HK-2 (cell line): ENCODE results near the gene ARFGAP2.
"Not testable (repeated sequence)": the region's sequence is repeated elsewhere in the genome, so short reads cannot be mapped to it uniquely, and the experiment has no call there.

Experiments used
- DNase-seq: peaks from one replicate; pipeline ENCODE4 v3.0.0-alpha.2; 2018; ENCODE audit not compliant: unreplicated experiment

Gene ARFGAP2

GRCh38 chr11:47148903-47149531, 27.7 kb downstream of the ARFGAP2 start:
- no peak for DNase-seq

- DNase-seq = no peak
Measured at GRCh38 chr11:47148270-47148669, 28.4 kb downstream of the ARFGAP2 start.

GRCh38 chr11:47147681-47148080, 29.0 kb downstream of the ARFGAP2 start:
- no peak for DNase-seq

- DNase-seq = no peak
Measured at GRCh38 chr11:47147250-47147649, 29.4 kb downstream of the ARFGAP2 start.

GRCh38 chr11:47144541-47144940, 32.1 kb downstream of the ARFGAP2 start:
- DNase-seq = no peak

GRCh38 chr11:47143322-47143721, 33.4 kb downstream of the ARFGAP2 start:
- no peak for DNase-seq

- DNase-seq = no peak
Measured at GRCh38 chr11:47139878-47140277, 36.8 kb downstream of the ARFGAP2 start.

- DNase-seq = no peak
Measured at GRCh38 chr11:47137476-47137875, 39.2 kb downstream of the ARFGAP2 start.

GRCh38 chr11:47136921-47137320, 39.8 kb downstream of the ARFGAP2 start:
- DNase-seq = no peak

GRCh38 chr11:47136327-47136726, 40.4 kb downstream of the ARFGAP2 start:
- no peak for DNase-seq

- DNase-seq = no peak
Measured at GRCh38 chr11:47132981-47133380, 43.7 kb downstream of the ARFGAP2 start.

GRCh38 chr11:47132490-47132889, 44.2 kb downstream of the ARFGAP2 start:
- no peak for DNase-seq

GRCh38 chr11:47131136-47131535, 45.5 kb downstream of the ARFGAP2 start:
- DNase-seq = no peak

GRCh38 chr11:47130543-47130942, 46.1 kb downstream of the ARFGAP2 start:
- DNase-seq = no peak

- DNase-seq = no peak
Measured at GRCh38 chr11:47127213-47127612, 49.5 kb downstream of the ARFGAP2 start.

- no peak for DNase-seq
Measured at GRCh38 chr11:47125083-47125482, 51.6 kb downstream of the ARFGAP2 start.

- DNase-seq = no peak
Measured at GRCh38 chr11:47124675-47125074, 52.0 kb downstream of the ARFGAP2 start.

- no peak for DNase-seq
Measured at GRCh38 chr11:47123094-47123493, 53.6 kb downstream of the ARFGAP2 start.

GRCh38 chr11:47121731-47122130, 54.9 kb downstream of the ARFGAP2 start:
- no peak for DNase-seq

- DNase-seq = no peak
Measured at GRCh38 chr11:47121056-47121455, 55.6 kb downstream of the ARFGAP2 start.

- not testable (repeated sequence) for DNase-seq
Measured at GRCh38 chr11:47118958-47119688, 57.6 kb downstream of the ARFGAP2 start.
